Stimulated activated CD4-positive, alpha-beta T cell treated with anti-CD3 and anti-CD28 coated beads, TNF-alpha, amount 100 ng/mL, for 24 hours (primary cell): ENCODE results near the gene CYB561D2.
"Not testable (repeated sequence)": the region's sequence is repeated elsewhere in the genome, so short reads cannot be mapped to it uniquely, and the experiment has no call there.

ENCODE experiments used
- DNase-seq, 3 experiments: peaks; one replicate each; pipeline ENCODE4 v3.0.0-alpha.2; 2020; ENCODE audit warnings: low read depth in 3 of 3

CYB561D2 gene

GRCh38 chr3:50350527-50351322 is at the start of gene CYB561D2, which contains the start of gene NPRL2:
TSS of gene CYB561D2 (plus strand) at chr3:50350862. CDS start at chr3:50351434, 572 bp downstream.
TSS of gene NPRL2 (minus strand) at chr3:50350775. CDS start at chr3:50350652, 123 bp downstream.
- peak; percentile 98 to 100 (median 99) for DNase-seq

GRCh38 chr3:50302095-50303012 is 48.3 kb upstream of the CYB561D2 start:
- DNase-seq, result no peak

GRCh38 chr3:50303013-50303815 is 47.4 kb upstream of the CYB561D2 start, which contains the start of gene HYAL1:
TSS of gene HYAL1 (minus strand) at chr3:50303574. CDS start at chr3:50302956, 618 bp downstream.
- no peak for DNase-seq

GRCh38 chr3:50304601-50305000 is 46.1 kb upstream of the CYB561D2 start:
- no peak for DNase-seq

- not testable (repeated sequence) for DNase-seq
Observed at GRCh38 chr3:50312041-50312440, 38.6 kb upstream of the CYB561D2 start.

- no peak for DNase-seq
Observed at GRCh38 chr3:50314342-50314741, 36.3 kb upstream of the CYB561D2 start.

GRCh38 chr3:50314816-50315215 is 35.8 kb upstream of the CYB561D2 start:
- no peak for DNase-seq

- DNase-seq, result peak in 1 of 3 experiments; percentile 46
Observed at GRCh38 chr3:50316657-50317242, 33.9 kb upstream of the CYB561D2 start.

GRCh38 chr3:50317300-50317699 is 33.4 kb upstream of the CYB561D2 start:
- DNase-seq, result no peak

- no peak for DNase-seq
Observed at GRCh38 chr3:50318163-50318562, 32.5 kb upstream of the CYB561D2 start.

- no peak for DNase-seq
Observed at GRCh38 chr3:50318615-50319014, 32.0 kb upstream of the CYB561D2 start.

GRCh38 chr3:50319181-50319893 is 31.3 kb upstream of the CYB561D2 start:
- no peak for DNase-seq

GRCh38 chr3:50319894-50320625 is 30.6 kb upstream of the CYB561D2 start:
- no peak for DNase-seq

GRCh38 chr3:50320853-50321335 is 29.8 kb upstream of the CYB561D2 start:
- peak in 2 of 3 experiments; percentile 43 to 66 for DNase-seq

GRCh38 chr3:50321336-50322114 is 29.1 kb upstream of the CYB561D2 start:
- DNase-seq, result peak; percentile 65 to 82 (median 69)

GRCh38 chr3:50322115-50322385 is 28.6 kb upstream of the CYB561D2 start:
- no peak for DNase-seq

GRCh38 chr3:50322386-50323091 is 28.1 kb upstream of the CYB561D2 start, which contains the start of gene HYAL2:
TSS of gene HYAL2 (minus strand) at chr3:50322745. CDS start at chr3:50320489, 2,256 bp downstream.
- no peak for DNase-seq

GRCh38 chr3:50323092-50323600 is 27.5 kb upstream of the CYB561D2 start:
- no peak for DNase-seq
